ENCODE results near the gene AFF3. TPM values are rescaled to one million over a fixed set of nuclear protein-coding genes. Genes with fewer than 3 reads are reported as not detected.

AFF3 gene
- total RNA-seq, 1 experiment from 2014 or later: 0.61 TPM

GRCh38 chr2:100106460-100106859 is 35.9 kb downstream of the AFF3 start:
- no peaks in the 10 kb centered on the region for H3K9me3 ChIP-seq (ENCODE audit: control insufficient read depth in 1 of 2, insufficient read depth in 1 of 2, low read depth in 1 of 2, low read length in 2 of 2)
- intact Hi-C loops (cut with micrococcal nuclease): no loop called here
- no peak overlapping the region for H3K9ac ChIP-seq (ENCODE audit: low read length)
- no peaks in the 10 kb centered on the region for H3K36me3 ChIP-seq (ENCODE audit: control insufficient read depth in 1 of 2, insufficient read depth in 2 of 2, low read length in 2 of 2)
- BruUV-seq (replicated peaks): no TSS peak
- no peak overlapping the region for H3K4me2 ChIP-seq (ENCODE audit: low read length)
- ATAC-seq (no peak), DNase-seq (ENCODE audit: low read depth, low spot score) (no peak)
- no peaks in the 10 kb centered on the region for H3K79me2 ChIP-seq (ENCODE audit: insufficient read depth, low read length)
- no peaks in the 10 kb centered on the region for H3K9me2 ChIP-seq (ENCODE audit: insufficient read depth)
- no peaks in the 10 kb centered on the region for H4K20me1 ChIP-seq (ENCODE audit: insufficient read depth)
- RAD21 ChIA-PET (ENCODE audit: low non-redundant PET in 1 of 2, low total read pairs in 2 of 2, uncharacterized antibody in 2 of 2, unreplicated experiment in 2 of 2): no interaction called here
- CTCF ChIA-PET: no interaction called here
- no peaks in the 10 kb centered on the region for H3K4me1 ChIP-seq (ENCODE audit: control insufficient read depth in 1 of 2, insufficient read depth in 2 of 2, low read length in 2 of 2)
- H2AFZ ChIP-seq (ENCODE audit: low read depth, low read length, poor library complexity, severe bottlenecking): no peak overlapping the region
- no peak for TF ChIP-seq SP1 (IDR thresholded peaks at IDR 0.05; ENCODE audit: low read depth)
- TF ChIP-seq ZNF274 (IDR thresholded peaks at IDR 0.05; ENCODE audit: low read depth, low read length): no peak
- TF ChIP-seq RAD21 (IDR thresholded peaks at IDR 0.05; ENCODE audit: low read depth): no peak
- no peak overlapping the region for H3K4me3 ChIP-seq (replicated peaks in 1 of 2; ENCODE audit: low read depth in 1 of 2, low read length in 2 of 2)
- POLR2A ChIA-PET: no interaction called here
- no peak overlapping the region for H3K27ac ChIP-seq (ENCODE audit: low read depth, low read length)
- H3K27me3 ChIP-seq (ENCODE audit: insufficient read depth, low read length): peaks cover 41% of the 10 kb centered on the region

DNA sequence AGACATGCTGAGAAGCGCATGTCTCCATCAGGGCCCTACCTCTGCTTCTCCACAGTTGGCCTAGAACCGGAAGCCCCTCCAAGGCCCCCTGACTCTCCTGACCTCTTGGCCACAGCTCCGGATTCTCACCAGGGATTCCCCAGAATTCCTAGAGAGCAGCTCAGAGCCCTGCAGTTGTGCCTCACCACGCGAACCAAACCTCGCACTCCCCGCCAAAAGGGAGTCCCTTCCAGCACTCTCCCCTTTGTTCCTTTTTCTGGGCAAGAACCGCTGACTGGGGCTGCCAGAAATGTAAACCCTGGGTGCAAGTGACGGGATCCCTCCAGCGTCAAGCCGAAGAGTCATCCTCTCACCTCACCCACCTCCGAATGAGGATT is 36.7 kb downstream of the AFF3 start:
- DNase-seq (ENCODE audit: low read depth, low spot score) (no peak), ATAC-seq (no peak)
- Histone ChIP-seq H3K27ac (ENCODE audit: low read depth, low read length) (no peak overlapping the region), H4K20me1 (ENCODE audit: insufficient read depth) (no peaks in the 10 kb centered on the region), H3K9me2 (ENCODE audit: insufficient read depth) (no peaks in the 10 kb centered on the region), H3K4me2 (ENCODE audit: low read length) (no peak overlapping the region), H3K9me3 (ENCODE audit: control insufficient read depth in 1 of 2, insufficient read depth in 1 of 2, low read depth in 1 of 2, low read length in 2 of 2) (no peaks in the 10 kb centered on the region), H3K9ac (ENCODE audit: low read length) (no peak overlapping the region), H3K4me1 (ENCODE audit: control insufficient read depth in 1 of 2, insufficient read depth in 2 of 2, low read length in 2 of 2) (no peaks in the 10 kb centered on the region), H2AFZ (ENCODE audit: low read depth, low read length, poor library complexity, severe bottlenecking) (no peak overlapping the region), H3K36me3 (ENCODE audit: control insufficient read depth in 1 of 2, insufficient read depth in 2 of 2, low read length in 2 of 2) (no peaks in the 10 kb centered on the region), H3K79me2 (ENCODE audit: insufficient read depth, low read length) (no peaks in the 10 kb centered on the region), H3K27me3 (ENCODE audit: insufficient read depth, low read length) (peaks cover 33% of the 10 kb centered on the region), H3K4me3 (replicated peaks in 1 of 2; ENCODE audit: low read depth in 1 of 2, low read length in 2 of 2) (no peak overlapping the region)
- ChIA-PET CTCF (no interaction called here), RAD21 (ENCODE audit: low non-redundant PET in 1 of 2, low total read pairs in 2 of 2, uncharacterized antibody in 2 of 2, unreplicated experiment in 2 of 2) (no interaction called here), POLR2A (no interaction called here)
- intact Hi-C loops (cut with micrococcal nuclease): no loop called here
- BruUV-seq (replicated peaks): no TSS peak
- TF ChIP-seq EZH2 (IDR thresholded peaks at IDR 0.05): no peak
- TF ChIP-seq ELF1 (IDR thresholded peaks at IDR 0.05; ENCODE audit: borderline replicate concordance, low read depth): no peak
- TF ChIP-seq ZNF274 (IDR thresholded peaks at IDR 0.05; ENCODE audit: low read depth, low read length): no peak
- TF ChIP-seq YY1 (IDR thresholded peaks at IDR 0.05; ENCODE audit: extremely low read depth, insufficient replicate concordance, low read depth, low read length): no peak
- no peak for TF ChIP-seq EGR1 (IDR thresholded peaks at IDR 0.05; ENCODE audit: low read depth)
- TF ChIP-seq RAD21 (IDR thresholded peaks at IDR 0.05; ENCODE audit: low read depth): no peak
- TF ChIP-seq SIN3A (IDR thresholded peaks at IDR 0.05; ENCODE audit: low read depth): no peak
- TF ChIP-seq, protein P1, sequence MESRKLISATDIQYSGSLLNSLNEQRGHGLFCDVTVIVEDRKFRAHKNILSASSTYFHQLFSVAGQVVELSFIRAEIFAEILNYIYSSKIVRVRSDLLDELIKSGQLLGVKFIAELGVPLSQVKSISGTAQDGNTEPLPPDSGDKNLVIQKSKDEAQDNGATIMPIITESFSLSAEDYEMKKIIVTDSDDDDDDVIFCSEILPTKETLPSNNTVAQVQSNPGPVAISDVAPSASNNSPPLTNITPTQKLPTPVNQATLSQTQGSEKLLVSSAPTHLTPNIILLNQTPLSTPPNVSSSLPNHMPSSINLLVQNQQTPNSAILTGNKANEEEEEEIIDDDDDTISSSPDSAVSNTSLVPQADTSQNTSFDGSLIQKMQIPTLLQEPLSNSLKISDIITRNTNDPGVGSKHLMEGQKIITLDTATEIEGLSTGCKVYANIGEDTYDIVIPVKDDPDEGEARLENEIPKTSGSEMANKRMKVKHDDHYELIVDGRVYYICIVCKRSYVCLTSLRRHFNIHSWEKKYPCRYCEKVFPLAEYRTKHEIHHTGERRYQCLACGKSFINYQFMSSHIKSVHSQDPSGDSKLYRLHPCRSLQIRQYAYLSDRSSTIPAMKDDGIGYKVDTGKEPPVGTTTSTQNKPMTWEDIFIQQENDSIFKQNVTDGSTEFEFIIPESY (IDR thresholded peaks at IDR 0.05; ENCODE audit: extremely low read depth, insufficient replicate concordance, low read length): no peak
- no peak for TF ChIP-seq CTCF (IDR thresholded peaks at IDR 0.05 in 2 of 3, conservative IDR thresholded peaks at IDR 0.05 in 1 of 3; ENCODE audit: borderline replicate concordance in 1 of 3, insufficient read depth in 1 of 3, low read depth in 2 of 3, low read length in 2 of 3)
- TF ChIP-seq POLR2AphosphoS5 (IDR thresholded peaks at IDR 0.05; ENCODE audit: low read depth, low read length): no peak
- TF ChIP-seq MAX (IDR thresholded peaks at IDR 0.05): no peak
- no peak for TF ChIP-seq REST (IDR thresholded peaks at IDR 0.05; ENCODE audit: low read depth)

Measured in HCT116 (cell line).